HG03575 (cell line): ENCODE data around the gene TBC1D8.
A peak's percentile ranks its signal among the peaks of the same experiment; 100 is the strongest.

Experiments
- ATAC-seq: cut with Tn5 transposase; IDR thresholded peaks from one replicate; pipeline ENCODE4 v1.9.1; 2021; ENCODE audit not compliant: unreplicated experiment, insufficient number of reproducible peaks, low FRiP score; ENCODE audit errors: extremely low read depth

The TBC1D8 gene

GRCh38 chr2:101014264-101014857 lies 136.8 kb downstream of the TBC1D8 start:
- no peak for ATAC-seq

- ATAC-seq, result no peak
Measured at GRCh38 chr2:101012706-101013181, 138.4 kb downstream of the TBC1D8 start.

- ATAC-seq, result peak; percentile 92
Measured at GRCh38 chr2:101012054-101012705, 139.0 kb downstream of the TBC1D8 start.

- no peak for ATAC-seq
Measured at GRCh38 chr2:101011152-101011551, 140.0 kb downstream of the TBC1D8 start.

GRCh38 chr2:101007415-101008345 lies 143.5 kb downstream of the TBC1D8 start:
- ATAC-seq, result no peak

- ATAC-seq, result no peak
Measured at GRCh38 chr2:101006065-101006715, 145.0 kb downstream of the TBC1D8 start.

- ATAC-seq, result no peak
Measured at GRCh38 chr2:101004620-101005325, 146.4 kb downstream of the TBC1D8 start.

GRCh38 chr2:101003278-101003775 lies 147.9 kb downstream of the TBC1D8 start:
- ATAC-seq, result no peak

- ATAC-seq, result no peak
Measured at GRCh38 chr2:101002562-101003277, 148.5 kb downstream of the TBC1D8 start.

- ATAC-seq, result peak; percentile 65
Measured at GRCh38 chr2:101001691-101002561, 149.3 kb downstream of the TBC1D8 start, which contains the start of gene RPL31. TSS of gene RPL31 (plus strand) at chr2:101002289. CDS start at chr2:101002702, 413 bp downstream.

GRCh38 chr2:100999995-101000394 lies 151.2 kb downstream of the TBC1D8 start:
- ATAC-seq, result no peak

- no peak for ATAC-seq
Measured at GRCh38 chr2:100998235-100998573, 153.0 kb downstream of the TBC1D8 start.

- no peak for ATAC-seq
Measured at GRCh38 chr2:100997509-100998234, 153.5 kb downstream of the TBC1D8 start.

GRCh38 chr2:100995309-100996075 lies 155.7 kb downstream of the TBC1D8 start:
- ATAC-seq, result no peak

- no peak for ATAC-seq
Measured at GRCh38 chr2:100993294-100993693, 157.9 kb downstream of the TBC1D8 start.

- no peak for ATAC-seq
Measured at GRCh38 chr2:100992262-100992661, 158.9 kb downstream of the TBC1D8 start.
